Stomach (tissue), 9 donors: ENCODE measurements around the gene ALX4. TPM values are rescaled to one million over a fixed set of nuclear protein-coding genes. Genes with fewer than 3 reads are reported as not detected.

ENCODE experiments used
- DNase-seq, 2 donors: peaks; one replicate each; pipeline versions ENCODE4 v3.0.0 to v3.0.0-alpha.2; 2013 to 2019
- H3K27ac ChIP-seq, 5 donors: fragments of 200-600 bp in 4 of 5; sonication (generic) in 4 of 5; one replicate each; pipeline ENCODE4 v1.5.1; 2013 to 2019; ENCODE audit warnings: mild to moderate bottlenecking in 1 of 5, moderate library complexity in 1 of 5
- H3K27me3 ChIP-seq, 3 donors: fragments of 200-600 bp; sonication (generic); one replicate each; pipeline ENCODE4 v1.5.1; 2017 to 2019; ENCODE audit warnings: mixed run types in 1 of 3
- H3K36me3 ChIP-seq, 4 donors: fragments of 200-600 bp; sonication (generic); 1 replicate in 3 of 4; 2 replicates in 1 of 4; pipeline ENCODE4 v1.5.1; 2016 to 2019
- H3K4me1 ChIP-seq, 4 donors: fragments of 200-600 bp; sonication (generic); one replicate each; pipeline ENCODE4 v1.5.1; 2016 to 2019
- H3K4me3 ChIP-seq, 4 donors: fragments of 200-600 bp; sonication (generic) in 3 of 4; one replicate each; pipeline ENCODE4 v1.5.1; 2016 to 2019; ENCODE audit warnings: mild to moderate bottlenecking in 1 of 4
- H3K9me3 ChIP-seq, 4 donors: fragments of 200-600 bp; sonication (generic); one replicate each; pipeline ENCODE4 v1.5.1; 2016 to 2019
- CTCF ChIP-seq, 7 experiments: fragments of 450-650 bp in 4 of 7; fragments of 200-600 bp in 3 of 7; sonication (generic) in 3 of 7; IDR thresholded peaks; one replicate each; pipeline ENCODE4 v1.5.1; 2016 to 2019; ENCODE audit warnings: antibody characterized with exemption in 7 of 7, control low read depth in 2 of 7, mild to moderate bottlenecking in 1 of 7
- EP300 ChIP-seq: sonication (generic); formaldehyde crosslinking; IDR thresholded peaks from one replicate; pipeline ENCODE4 v1.6.1; 2017; ENCODE audit warnings: antibody characterized with exemption
- POLR2A ChIP-seq, 4 donors: fragments of 450-650 bp; IDR thresholded peaks; one replicate each; pipeline ENCODE4 v1.6.1; 2016; ENCODE audit warnings: antibody characterized with exemption in 4 of 4, control low read depth in 2 of 4, mild to moderate bottlenecking in 1 of 4, moderate library complexity in 1 of 4
- POLR2AphosphoS5 ChIP-seq, 3 donors: sonication (generic); formaldehyde crosslinking; IDR thresholded peaks; one replicate each; pipeline ENCODE4 v1.6.1; 2016; ENCODE audit warnings: antibody characterized with exemption in 3 of 3
- WGBS, 5 donors: extraction: QIAGEN DNeasy Blood & Tissue Kit in 3 of 5; methylation state at CpG; one replicate each; pipeline versions ENCODE4 v1.1.5 to v1.1.7; 2013 to 2018; 5-methylcytosine and 5-hydroxymethylcytosine counted together
- intact Hi-C: fragments of 100-400 bp; cut with DNase I; formaldehyde crosslinking; loops from one replicate; pipeline ENCODE4 v1.15.1; 2023; ENCODE audit warnings: low total_unique reads
- polyA plus RNA-seq, 3 donors: library from polyadenylated mRNA; stranded (reverse); fragments of 200-250 nt; gene quantifications; one replicate each; pipeline ENCODE4 v1.2.3, GENCODE V29; 2013
- total RNA-seq, 5 donors: library from RNA; depleted of rRNA; stranded (reverse); fragments of >200 nt; gene quantifications; one replicate each; pipeline versions ENCODE4 v1.1.0 to v1.2.3, GENCODE V29; 2014 to 2016
- donor health status: healthy with polysubstance abuse.
- donor health status: Bipolar disorder and iron deficiency.
- donor health status: healthy.

ALX4 gene
- total and polyA plus RNA-seq, 8 donors, result not detected

- intact Hi-C loops, result no loop called here
- H3K9me3 ChIP-seq, result no peaks in the 10 kb centered on the region
- no peak overlapping the region for H3K27ac ChIP-seq
- H3K27me3 ChIP-seq, result peaks cover 0 to 77% (median 48%) of the 10 kb centered on the region in 3 donors
- H3K36me3 ChIP-seq, result no peaks in the 10 kb centered on the region
- H3K4me3 ChIP-seq, result no peak overlapping the region
- WGBS, 5 donors, result 86 to 96% (median 93%) methylated on average over 5 of the region's 5 CpGs
- no peak for TF ChIP-seq EP300
- TF ChIP-seq POLR2AphosphoS5 (IDR thresholded peaks at IDR 0.05), result no peak
- TF ChIP-seq CTCF (IDR thresholded peaks at IDR 0.05), result no peak
- no peak for TF ChIP-seq POLR2A (IDR thresholded peaks at IDR 0.05)
- no peak for DNase-seq
- no peaks in the 10 kb centered on the region for H3K4me1 ChIP-seq
Observed at GRCh38 chr11:44340656-44341055, 30.7 kb upstream of the ALX4 start.

GRCh38 chr11:44339530-44339883, 29.6 kb upstream of the ALX4 start:
- no peaks in the 10 kb centered on the region for H3K4me1 ChIP-seq
- H3K27ac ChIP-seq, result no peak overlapping the region
- H3K4me3 ChIP-seq, result no peak overlapping the region
- H3K27me3 ChIP-seq, result peaks cover 0 to 79% (median 60%) of the 10 kb centered on the region in 3 donors
- 74 to 84% (median 75%) methylated on average over 4 of the region's 4 CpGs for WGBS, 5 donors
- no peak for TF ChIP-seq CTCF (IDR thresholded peaks at IDR 0.05)
- TF ChIP-seq POLR2A (IDR thresholded peaks at IDR 0.05), result no peak
- TF ChIP-seq POLR2AphosphoS5 (IDR thresholded peaks at IDR 0.05), result no peak
- no peak for TF ChIP-seq EP300
- DNase-seq, result no peak
- no peaks in the 10 kb centered on the region for H3K36me3 ChIP-seq
- intact Hi-C loops, result no loop called here
- no peaks in the 10 kb centered on the region for H3K9me3 ChIP-seq

- no peak for TF ChIP-seq POLR2AphosphoS5 (IDR thresholded peaks at IDR 0.05)
- TF ChIP-seq POLR2A (IDR thresholded peaks at IDR 0.05), result no peak
- no peak for TF ChIP-seq CTCF (IDR thresholded peaks at IDR 0.05)
- TF ChIP-seq EP300, result no peak
- Histone ChIP-seq H3K27me3 (peaks cover 0 to 79% (median 66%) of the 10 kb centered on the region in 3 donors), H3K4me1 (no peaks in the 10 kb centered on the region), H3K9me3 (no peaks in the 10 kb centered on the region), H3K36me3 (no peaks in the 10 kb centered on the region), H3K27ac (no peak overlapping the region), H3K4me3 (no peak overlapping the region)
- intact Hi-C loops, result no loop called here
- DNase-seq, result no peak
- WGBS, 5 donors, result 52 to 70% (median 58%) methylated on average over 16 of the region's 16 CpGs
Observed at GRCh38 chr11:44338698-44339529, 29.0 kb upstream of the ALX4 start.

GRCh38 chr11:44338026-44338425, 28.1 kb upstream of the ALX4 start:
- H3K9me3 ChIP-seq, result no peaks in the 10 kb centered on the region
- no peak for DNase-seq
- no peaks in the 10 kb centered on the region for H3K36me3 ChIP-seq
- intact Hi-C loops, result no loop called here
- WGBS, 5 donors, result 31 to 34% (median 31%) methylated on average over 11 of the region's 11 CpGs
- H3K27me3 ChIP-seq, result peaks cover 0 to 79% (median 70%) of the 10 kb centered on the region in 3 donors
- no peaks in the 10 kb centered on the region for H3K4me1 ChIP-seq
- no peak overlapping the region for H3K27ac ChIP-seq
- H3K4me3 ChIP-seq, result no peak overlapping the region
- TF ChIP-seq EP300 (no peak), CTCF (IDR thresholded peaks at IDR 0.05) (no peak), POLR2A (IDR thresholded peaks at IDR 0.05) (no peak), POLR2AphosphoS5 (IDR thresholded peaks at IDR 0.05) (no peak)
